Measurements from ENCODE around the gene ZNF716.
"Not testable (repeated sequence)": the region's sequence is repeated elsewhere in the genome, so short reads cannot be mapped to it uniquely, and the experiment has no call there.

The ZNF716 gene

GRCh38 chr7:57426629-57427003 lies 23.4 kb upstream of the ZNF716 start:
- no peak for DNase-seq (ENCODE audit: low spot score)

- no peak for DNase-seq (ENCODE audit: low spot score)
Measured at GRCh38 chr7:57427146-57427545, 22.8 kb upstream of the ZNF716 start.

GRCh38 chr7:57427594-57427993 lies 22.4 kb upstream of the ZNF716 start:
- DNase-seq (ENCODE audit: low spot score) = no peak

GRCh38 chr7:57432583-57432982 lies 17.4 kb upstream of the ZNF716 start:
- DNase-seq (ENCODE audit: low spot score) = no peak

- DNase-seq (ENCODE audit: low spot score) = no peak
Measured at GRCh38 chr7:57437581-57437980, 12.4 kb upstream of the ZNF716 start.

GRCh38 chr7:57438244-57438643 lies 11.7 kb upstream of the ZNF716 start:
- no peak for DNase-seq (ENCODE audit: low spot score)

GRCh38 chr7:57443567-57443966 lies 6.4 kb upstream of the ZNF716 start:
- DNase-seq (ENCODE audit: low spot score) = no peak

GRCh38 chr7:57469186-57469828 lies 19.3 kb downstream of the ZNF716 start:
- not testable (repeated sequence) for DNase-seq (ENCODE audit: low spot score)

GRCh38 chr7:57480304-57480703 lies 30.3 kb downstream of the ZNF716 start:
- not testable (repeated sequence) for DNase-seq (ENCODE audit: low spot score)

- DNase-seq (ENCODE audit: low spot score) = not testable (repeated sequence)
Measured at GRCh38 chr7:57485022-57485421, 35.0 kb downstream of the ZNF716 start.

- no peak for DNase-seq (ENCODE audit: low spot score)
Measured at GRCh38 chr7:57487957-57488356, 38.0 kb downstream of the ZNF716 start.

- not testable (repeated sequence) for DNase-seq (ENCODE audit: low spot score)
Measured at GRCh38 chr7:57495111-57495510, 45.1 kb downstream of the ZNF716 start.

- no peak for DNase-seq (ENCODE audit: low spot score)
Measured at GRCh38 chr7:57496395-57496794, 46.4 kb downstream of the ZNF716 start.

- DNase-seq (ENCODE audit: low spot score) = no peak
Measured at GRCh38 chr7:57505176-57505575, 55.2 kb downstream of the ZNF716 start.
